A549 (cell line): ENCODE measurements around the gene KIF1B.

ENCODE experiments used
- CHD2 ChIP-seq: fragments of 150-350 bp; IDR thresholded peaks from 2 replicates; pipeline ENCODE4 v1.6.1; 2014; ENCODE audit warnings: low read length; ENCODE audit not compliant: partially characterized antibody
- CTCF ChIP-seq: fragments of >200 bp; sonication (Bioruptor Twin); formaldehyde crosslinking; IDR thresholded peaks from 3 replicates; pipeline ENCODE4 v1.5.1; 2016
- POLR2A ChIP-seq: IDR thresholded peaks from 2 replicates; pipeline ENCODE4 v1.6.1; 2012; ENCODE audit warnings: mild to moderate bottlenecking, low read length
- SMC3 ChIP-seq: fragments of >200 bp; sonication (Bioruptor Twin); formaldehyde crosslinking; IDR thresholded peaks from 3 replicates; pipeline ENCODE4 v1.6.1; 2018; ENCODE audit warnings: inconsistent platforms
- SREBF2 ChIP-seq: fragments of 450-650 bp; IDR thresholded peaks from 2 replicates; pipeline ENCODE4 v1.6.1; 2014; ENCODE audit warnings: mild to moderate bottlenecking, moderate library complexity
- ZSCAN20 ChIP-seq: fragments of 250-450 bp; sonication (Bioruptor Pico); IDR thresholded peaks from 2 replicates; pipeline ENCODE4 v1.8.0; 2022; ENCODE audit warnings: mild to moderate bottlenecking, moderate library complexity
- TF ChIP-seq, protein P1 (sequence below): IDR thresholded peaks from 2 replicates; pipeline ENCODE4 v1.6.1; 2012

- TF ChIP-seq CTCF (no peak), CHD2 (no peak), SMC3 (no peak), SREBF2 (no peak), ZSCAN20 (CRISPR knock-in tag) (no peak), POLR2A (no peak)
- TF ChIP-seq, protein P1, sequence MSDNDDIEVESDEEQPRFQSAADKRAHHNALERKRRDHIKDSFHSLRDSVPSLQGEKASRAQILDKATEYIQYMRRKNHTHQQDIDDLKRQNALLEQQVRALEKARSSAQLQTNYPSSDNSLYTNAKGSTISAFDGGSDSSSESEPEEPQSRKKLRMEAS, result no peak
These were observed 115.2 kb downstream of the KIF1B start for GRCh38 chr1:10325521-10325920.
